Measurements from ENCODE around the gene PFKL.

GRCh38 chr21:44303490-44303981 lies 3.7 kb downstream of the PFKL start:
- no peak for TF ChIP-seq EZH2 (optimal IDR thresholded peaks at IDR 0.05; ENCODE audit: low read depth, low read length)
- TF ChIP-seq, protein P1, sequence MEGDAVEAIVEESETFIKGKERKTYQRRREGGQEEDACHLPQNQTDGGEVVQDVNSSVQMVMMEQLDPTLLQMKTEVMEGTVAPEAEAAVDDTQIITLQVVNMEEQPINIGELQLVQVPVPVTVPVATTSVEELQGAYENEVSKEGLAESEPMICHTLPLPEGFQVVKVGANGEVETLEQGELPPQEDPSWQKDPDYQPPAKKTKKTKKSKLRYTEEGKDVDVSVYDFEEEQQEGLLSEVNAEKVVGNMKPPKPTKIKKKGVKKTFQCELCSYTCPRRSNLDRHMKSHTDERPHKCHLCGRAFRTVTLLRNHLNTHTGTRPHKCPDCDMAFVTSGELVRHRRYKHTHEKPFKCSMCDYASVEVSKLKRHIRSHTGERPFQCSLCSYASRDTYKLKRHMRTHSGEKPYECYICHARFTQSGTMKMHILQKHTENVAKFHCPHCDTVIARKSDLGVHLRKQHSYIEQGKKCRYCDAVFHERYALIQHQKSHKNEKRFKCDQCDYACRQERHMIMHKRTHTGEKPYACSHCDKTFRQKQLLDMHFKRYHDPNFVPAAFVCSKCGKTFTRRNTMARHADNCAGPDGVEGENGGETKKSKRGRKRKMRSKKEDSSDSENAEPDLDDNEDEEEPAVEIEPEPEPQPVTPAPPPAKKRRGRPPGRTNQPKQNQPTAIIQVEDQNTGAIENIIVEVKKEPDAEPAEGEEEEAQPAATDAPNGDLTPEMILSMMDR (IDR thresholded peaks at IDR 0.05; ENCODE audit: low read length): no peak

Data from MM.1S (cell line).